ENCODE data around the gene UBE2I.

UBE2I gene

GRCh38 chr16:1287982-1288670, 21.3 kb upstream of the UBE2I start:
- Histone ChIP-seq H3K9ac (ENCODE audit: low read length) (no peak overlapping the region), H3K9me2 (replicated peaks; ENCODE audit: insufficient read depth, low read length) (no peaks in the 10 kb centered on the region), H3K36me3 (replicated peaks; ENCODE audit: insufficient read depth, low read length) (no peaks in the 10 kb centered on the region), H4K20me1 (ENCODE audit: insufficient read depth, low read length) (no peaks in the 10 kb centered on the region), H3K27ac (ENCODE audit: low read length) (no peak overlapping the region), H2AFZ (ENCODE audit: low read length) (no peak overlapping the region), H3K27me3 (replicated peaks; ENCODE audit: insufficient read depth, low read length) (peaks cover 66% of the 10 kb centered on the region), H3K79me2 (ENCODE audit: low read length) (no peaks in the 10 kb centered on the region), H3K9me3 (replicated peaks; ENCODE audit: insufficient read depth, low read length) (no peaks in the 10 kb centered on the region), H3K4me2 (ENCODE audit: low read depth, low read length) (no peak overlapping the region), H3K4me1 (ENCODE audit: low read length) (peaks cover 9% of the 10 kb centered on the region), H3F3A (ENCODE audit: insufficient read depth, low read length) (no peaks in the 10 kb centered on the region; the same call in 1 of the 2 replicates), H3K4me3 (ENCODE audit: low read length) (no peak overlapping the region)
- no peak for DNase-seq
- TF ChIP-seq EZH2 (optimal IDR thresholded peaks at IDR 0.05; ENCODE audit: low read depth, low read length) (no peak), EZH2phosphoT487 (IDR thresholded peaks at IDR 0.05; ENCODE audit: low read length) (no peak)
- TF ChIP-seq, protein P1, sequence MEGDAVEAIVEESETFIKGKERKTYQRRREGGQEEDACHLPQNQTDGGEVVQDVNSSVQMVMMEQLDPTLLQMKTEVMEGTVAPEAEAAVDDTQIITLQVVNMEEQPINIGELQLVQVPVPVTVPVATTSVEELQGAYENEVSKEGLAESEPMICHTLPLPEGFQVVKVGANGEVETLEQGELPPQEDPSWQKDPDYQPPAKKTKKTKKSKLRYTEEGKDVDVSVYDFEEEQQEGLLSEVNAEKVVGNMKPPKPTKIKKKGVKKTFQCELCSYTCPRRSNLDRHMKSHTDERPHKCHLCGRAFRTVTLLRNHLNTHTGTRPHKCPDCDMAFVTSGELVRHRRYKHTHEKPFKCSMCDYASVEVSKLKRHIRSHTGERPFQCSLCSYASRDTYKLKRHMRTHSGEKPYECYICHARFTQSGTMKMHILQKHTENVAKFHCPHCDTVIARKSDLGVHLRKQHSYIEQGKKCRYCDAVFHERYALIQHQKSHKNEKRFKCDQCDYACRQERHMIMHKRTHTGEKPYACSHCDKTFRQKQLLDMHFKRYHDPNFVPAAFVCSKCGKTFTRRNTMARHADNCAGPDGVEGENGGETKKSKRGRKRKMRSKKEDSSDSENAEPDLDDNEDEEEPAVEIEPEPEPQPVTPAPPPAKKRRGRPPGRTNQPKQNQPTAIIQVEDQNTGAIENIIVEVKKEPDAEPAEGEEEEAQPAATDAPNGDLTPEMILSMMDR (IDR thresholded peaks at IDR 0.05; ENCODE audit: low read length) = no peak

GRCh38 chr16:1288813-1289476, 20.5 kb upstream of the UBE2I start:
- H3K4me2 ChIP-seq (ENCODE audit: low read depth, low read length) = no peak overlapping the region
- no peak overlapping the region for H3K4me3 ChIP-seq (ENCODE audit: low read length)
- H3K27ac ChIP-seq (ENCODE audit: low read length) = no peak overlapping the region
- H2AFZ ChIP-seq (ENCODE audit: low read length) = no peak overlapping the region
- H3K4me1 ChIP-seq (ENCODE audit: low read length) = peaks cover 9% of the 10 kb centered on the region
- H3K27me3 ChIP-seq (replicated peaks; ENCODE audit: insufficient read depth, low read length) = peaks cover 57% of the 10 kb centered on the region
- no peaks in the 10 kb centered on the region; the same call in 1 of the 2 replicates for H3F3A ChIP-seq (ENCODE audit: insufficient read depth, low read length)
- no peaks in the 10 kb centered on the region for H3K79me2 ChIP-seq (ENCODE audit: low read length)
- H3K9ac ChIP-seq (ENCODE audit: low read length) = no peak overlapping the region
- H3K9me2 ChIP-seq (replicated peaks; ENCODE audit: insufficient read depth, low read length) = no peaks in the 10 kb centered on the region
- H3K9me3 ChIP-seq (replicated peaks; ENCODE audit: insufficient read depth, low read length) = no peaks in the 10 kb centered on the region
- H3K36me3 ChIP-seq (replicated peaks; ENCODE audit: insufficient read depth, low read length) = no peaks in the 10 kb centered on the region
- TF ChIP-seq EZH2phosphoT487 (IDR thresholded peaks at IDR 0.05; ENCODE audit: low read length) (no peak), EZH2 (optimal IDR thresholded peaks at IDR 0.05; ENCODE audit: low read depth, low read length) (no peak)
- TF ChIP-seq, protein P1 (IDR thresholded peaks at IDR 0.05; ENCODE audit: low read length) = no peak
- no peaks in the 10 kb centered on the region for H4K20me1 ChIP-seq (ENCODE audit: insufficient read depth, low read length)
- no peak for DNase-seq

GRCh38 chr16:1289477-1289866, 20.0 kb upstream of the UBE2I start:
- H3K36me3 ChIP-seq (replicated peaks; ENCODE audit: insufficient read depth, low read length) = no peaks in the 10 kb centered on the region
- no peaks in the 10 kb centered on the region; the same call in 1 of the 2 replicates for H3F3A ChIP-seq (ENCODE audit: insufficient read depth, low read length)
- no peaks in the 10 kb centered on the region for H3K79me2 ChIP-seq (ENCODE audit: low read length)
- no peaks in the 10 kb centered on the region for H4K20me1 ChIP-seq (ENCODE audit: insufficient read depth, low read length)
- H3K9ac ChIP-seq (ENCODE audit: low read length) = no peak overlapping the region
- H2AFZ ChIP-seq (ENCODE audit: low read length) = no peak overlapping the region
- H3K4me3 ChIP-seq (ENCODE audit: low read length) = no peak overlapping the region
- peaks cover 52% of the 10 kb centered on the region for H3K27me3 ChIP-seq (replicated peaks; ENCODE audit: insufficient read depth, low read length)
- no peak overlapping the region for H3K4me2 ChIP-seq (ENCODE audit: low read depth, low read length)
- H3K4me1 ChIP-seq (ENCODE audit: low read length) = peaks cover 9% of the 10 kb centered on the region
- no peaks in the 10 kb centered on the region for H3K9me2 ChIP-seq (replicated peaks; ENCODE audit: insufficient read depth, low read length)
- TF ChIP-seq, protein P1 (IDR thresholded peaks at IDR 0.05; ENCODE audit: low read length) = no peak
- TF ChIP-seq EZH2phosphoT487 (IDR thresholded peaks at IDR 0.05; ENCODE audit: low read length) = no peak
- no peak overlapping the region for H3K27ac ChIP-seq (ENCODE audit: low read length)
- no peak for DNase-seq
- H3K9me3 ChIP-seq (replicated peaks; ENCODE audit: insufficient read depth, low read length) = no peaks in the 10 kb centered on the region
